ENCODE data around the gene OXSR1.

The OXSR1 gene

DNA sequence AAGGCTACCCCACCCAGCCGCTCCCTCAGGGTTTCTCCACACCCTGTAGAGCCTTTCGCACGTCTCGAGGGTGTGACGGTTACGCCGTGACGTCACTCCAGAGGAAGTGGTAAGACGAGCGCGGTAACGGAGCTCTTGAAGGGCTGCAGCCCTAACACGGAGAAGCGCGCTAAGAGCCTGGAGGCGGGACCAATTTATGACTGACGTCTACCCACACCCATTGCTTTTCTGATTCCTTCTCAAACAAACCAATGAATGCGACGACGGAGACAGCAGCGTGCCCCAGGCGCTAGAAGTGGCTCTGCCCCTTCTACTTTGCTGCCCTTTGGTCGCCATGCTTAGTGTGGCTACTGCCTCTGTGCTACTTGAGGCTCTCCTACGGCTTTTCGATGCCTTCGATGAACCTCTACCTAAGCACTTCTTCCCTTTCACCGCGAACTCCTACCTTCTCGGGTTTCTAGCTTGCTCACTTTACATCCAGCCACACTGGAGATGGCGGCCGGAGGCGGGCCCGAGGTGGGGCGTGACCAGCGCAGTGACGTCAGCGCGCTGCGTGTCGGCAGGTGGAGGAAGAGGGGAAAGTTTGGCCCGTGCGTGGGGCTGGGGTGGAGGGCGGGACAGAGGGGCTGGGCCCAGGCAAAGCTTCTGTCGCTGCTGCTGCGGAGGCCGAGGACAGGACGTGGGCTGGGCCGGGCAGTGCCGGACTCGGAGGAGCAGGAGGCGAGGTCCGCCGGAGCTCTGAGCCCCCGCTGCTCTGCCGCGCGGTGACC, at the start of gene OXSR1:
Gene OXSR1 (plus strand): TSS at position 586 of the 770 bp plus-strand sequence. CDS start 340 bp downstream, outside the sequence.
- peak; percentile 100 for DNase-seq (ENCODE audit: low read depth)

DNA sequence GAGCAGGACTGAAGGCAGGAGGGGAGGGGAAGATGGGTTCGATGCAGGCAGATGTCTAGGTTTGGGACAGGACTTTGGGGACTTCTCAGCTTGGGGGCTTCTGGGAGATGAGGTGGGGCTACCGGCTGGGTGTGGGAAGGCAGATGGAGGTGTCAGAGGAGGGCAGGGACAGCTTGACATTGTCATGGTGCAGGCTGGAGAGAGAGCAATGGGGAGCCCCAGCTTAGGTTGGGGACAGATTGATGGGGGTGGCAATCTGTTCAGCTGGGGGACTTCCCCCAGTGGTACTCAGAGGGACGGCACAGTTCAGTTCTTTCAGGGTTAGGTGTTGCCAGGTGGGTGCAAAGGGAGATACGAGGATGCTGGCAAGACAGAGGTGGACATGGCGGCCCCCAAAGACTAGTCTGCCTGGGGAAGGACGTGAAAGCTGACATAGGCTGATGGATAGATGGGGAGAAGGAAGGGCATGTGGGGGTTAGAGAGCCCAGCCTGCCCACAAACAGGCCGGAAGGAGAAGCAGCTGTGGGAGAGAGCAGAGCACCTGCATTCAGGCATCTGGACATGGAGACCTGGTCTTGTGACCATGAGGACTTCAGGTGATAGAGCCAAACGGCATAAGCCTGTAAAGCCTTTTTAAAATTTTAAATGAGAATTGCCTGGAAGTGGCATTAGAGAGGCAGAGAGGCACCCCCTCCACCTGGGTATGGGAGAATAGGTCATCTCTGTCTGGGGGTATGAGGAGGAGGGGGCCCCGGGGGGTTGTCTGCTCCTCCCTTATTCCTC, 49.5 kb upstream of the OXSR1 start:
- no peak for DNase-seq (ENCODE audit: low read depth)

- no peak for DNase-seq (ENCODE audit: low read depth)
These were observed 48.7 kb upstream of the OXSR1 start for GRCh38 chr3:38116471-38117162.

DNA sequence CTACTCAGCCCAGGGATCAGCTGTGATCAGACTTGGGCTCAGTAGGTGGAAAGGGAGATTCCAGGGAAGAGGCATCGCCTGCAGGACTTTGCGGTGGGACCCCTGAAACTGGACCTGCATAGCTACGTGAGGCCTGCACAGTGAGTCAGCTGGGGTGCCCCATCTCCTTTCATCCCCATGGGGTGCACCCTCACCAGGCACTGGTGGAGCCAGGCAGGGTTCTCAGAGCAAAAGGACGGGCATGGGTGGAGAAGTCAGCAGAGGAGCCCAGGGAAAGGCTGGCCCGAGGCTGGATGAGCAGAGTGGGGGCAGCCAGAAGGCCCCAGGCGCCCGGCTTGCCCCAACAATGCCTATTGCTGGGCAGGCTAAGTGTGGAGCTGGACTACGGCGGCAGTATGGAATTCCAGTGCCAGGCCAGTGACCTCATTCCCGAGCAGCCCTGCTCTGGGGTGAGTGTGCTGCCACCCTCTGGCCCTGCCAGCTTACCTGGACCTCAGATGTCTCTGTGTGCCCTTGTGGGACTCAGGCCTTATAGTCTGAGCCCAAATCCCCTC, 48.1 kb upstream of the OXSR1 start:
- DNase-seq (ENCODE audit: low read depth), result no peak

DNA sequence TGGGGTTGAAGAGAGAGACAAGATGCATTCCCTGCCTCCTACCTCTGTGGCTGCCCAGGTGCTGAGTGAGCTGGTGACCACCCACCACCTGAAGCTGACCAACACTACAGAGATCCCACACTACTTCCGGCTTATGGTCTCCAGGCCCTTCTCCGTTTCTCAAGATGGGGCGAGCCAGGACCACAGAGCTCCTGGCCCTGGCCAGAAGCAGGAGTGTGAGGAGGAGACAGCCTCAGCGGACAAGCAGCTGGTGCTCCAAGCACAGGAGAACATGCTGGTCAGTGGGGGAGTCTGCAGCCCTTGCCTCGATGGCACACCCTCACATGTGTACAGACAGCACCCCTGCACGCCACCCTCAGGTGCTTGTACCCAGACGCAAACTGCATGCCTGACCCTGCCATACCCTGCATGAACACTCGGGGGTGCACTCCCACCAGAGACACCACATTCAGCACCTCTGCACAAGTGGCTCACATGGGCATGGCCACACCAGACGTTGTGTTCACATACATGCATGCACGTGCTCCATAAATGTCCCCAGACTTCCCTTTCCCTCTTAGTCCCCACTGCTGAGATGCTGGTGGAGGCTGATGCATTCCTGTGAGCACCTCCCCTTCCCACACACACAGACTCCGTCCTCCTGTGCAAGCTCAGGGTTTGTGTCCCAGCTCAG, 47.5 kb upstream of the OXSR1 start:
- DNase-seq (ENCODE audit: low read depth), result peak; percentile 57

GRCh38 chr3:38118421-38119247, 46.7 kb upstream of the OXSR1 start:
- DNase-seq (ENCODE audit: low read depth), result no peak

- no peak for DNase-seq (ENCODE audit: low read depth)
These were observed 46.1 kb upstream of the OXSR1 start for GRCh38 chr3:38119248-38119544.

DNA sequence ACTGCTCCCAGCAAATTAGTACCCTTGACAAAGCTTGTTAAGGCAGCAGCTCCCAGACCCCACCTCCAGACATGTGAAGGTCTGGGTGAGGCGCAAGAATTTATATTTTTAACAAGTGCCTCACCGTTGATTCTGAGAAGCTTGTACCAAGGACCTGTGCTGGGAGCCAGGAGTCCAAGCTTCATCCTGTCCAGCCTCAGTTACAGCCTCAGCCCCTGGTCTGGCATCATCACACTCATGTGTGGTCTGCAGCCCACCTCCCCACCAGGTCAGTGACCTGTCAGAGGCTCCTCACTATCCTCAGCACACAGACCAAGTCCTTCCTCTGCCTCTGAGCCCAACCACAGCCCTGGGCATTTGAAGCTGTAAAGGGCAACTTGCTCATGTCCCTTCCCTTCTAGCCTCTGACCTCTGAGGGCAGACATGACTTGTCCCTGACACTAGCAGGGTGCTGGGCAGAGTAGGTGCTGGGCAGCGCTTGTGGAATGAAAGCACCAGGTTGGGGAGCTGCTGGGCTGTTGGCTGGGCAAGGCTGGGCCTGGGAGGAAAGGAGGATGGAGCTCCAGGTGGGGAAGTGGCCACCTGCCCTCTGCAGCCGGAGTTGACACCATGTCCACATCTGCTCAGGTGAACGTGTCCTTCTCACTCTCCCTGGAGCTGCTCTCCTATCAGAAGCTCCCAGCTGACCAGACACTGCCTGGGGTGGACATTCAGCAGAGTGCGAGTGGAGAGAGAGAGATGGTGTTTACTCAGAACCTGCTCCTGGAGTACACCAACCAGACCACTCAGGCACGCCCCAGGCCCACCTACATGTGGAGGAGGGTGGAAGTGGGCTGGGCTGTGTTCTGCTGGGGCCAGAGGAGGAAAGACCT, 45.3 kb upstream of the OXSR1 start:
- DNase-seq (ENCODE audit: low read depth), result no peak

DNA sequence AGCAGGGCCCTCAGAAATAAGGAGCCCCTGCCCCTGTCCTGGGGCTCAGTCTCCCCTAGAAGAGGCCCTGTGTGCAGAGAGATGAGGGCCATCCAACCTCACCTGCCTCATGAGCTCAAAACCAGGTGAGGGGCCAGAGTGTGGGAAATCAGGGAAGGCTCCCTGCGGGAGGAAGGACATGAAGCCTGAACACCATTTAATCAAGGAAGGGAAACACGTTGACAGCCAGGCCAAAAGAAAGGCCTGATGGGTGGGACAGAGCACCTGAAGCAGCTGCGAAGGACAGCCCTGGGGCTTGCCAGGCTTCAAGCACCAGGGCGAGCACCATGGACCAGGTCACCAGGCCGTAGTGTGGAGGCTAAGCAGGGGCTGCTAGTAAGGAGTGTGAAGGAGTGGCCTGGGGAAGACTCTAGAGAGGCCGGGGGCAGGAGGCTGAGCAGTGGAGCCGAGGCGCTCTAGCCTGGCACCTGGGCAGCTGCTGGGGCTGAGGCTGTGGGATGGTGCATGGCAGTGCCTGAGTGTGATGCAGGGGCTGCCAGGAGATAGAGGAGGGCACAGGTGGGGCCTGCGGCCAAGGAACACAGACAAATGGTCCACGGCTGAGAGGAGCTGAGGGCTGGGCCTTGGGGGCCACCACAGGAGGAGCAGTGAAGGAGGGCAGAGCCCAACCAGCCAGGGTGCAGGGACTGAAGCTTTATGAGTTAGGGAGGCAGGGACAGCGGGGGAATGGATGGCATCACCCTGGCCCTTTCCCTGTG, 44.5 kb upstream of the OXSR1 start:
- DNase-seq (ENCODE audit: low read depth), result no peak

DNA sequence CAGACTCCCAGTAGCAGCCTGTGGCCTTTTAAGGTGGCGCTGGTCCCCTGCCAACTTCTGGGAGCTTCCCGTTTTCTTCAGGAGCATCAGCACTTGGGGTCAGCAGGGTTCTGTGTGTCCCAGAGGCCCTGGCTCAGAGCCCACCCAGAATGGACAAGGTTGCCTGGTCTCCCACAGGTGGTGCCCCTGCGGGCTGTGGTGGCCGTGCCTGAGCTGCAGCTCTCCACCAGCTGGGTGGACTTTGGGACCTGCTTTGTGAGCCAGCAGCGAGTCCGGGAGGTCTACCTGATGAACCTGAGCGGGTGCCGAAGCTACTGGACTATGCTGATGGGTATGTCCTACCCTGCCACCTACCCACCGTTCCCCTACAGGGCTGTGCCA, 43.9 kb upstream of the OXSR1 start:
- DNase-seq (ENCODE audit: low read depth), result no peak

- no peak for DNase-seq (ENCODE audit: low read depth)
These were observed 43.4 kb upstream of the OXSR1 start for GRCh38 chr3:38121832-38122461.

DNA sequence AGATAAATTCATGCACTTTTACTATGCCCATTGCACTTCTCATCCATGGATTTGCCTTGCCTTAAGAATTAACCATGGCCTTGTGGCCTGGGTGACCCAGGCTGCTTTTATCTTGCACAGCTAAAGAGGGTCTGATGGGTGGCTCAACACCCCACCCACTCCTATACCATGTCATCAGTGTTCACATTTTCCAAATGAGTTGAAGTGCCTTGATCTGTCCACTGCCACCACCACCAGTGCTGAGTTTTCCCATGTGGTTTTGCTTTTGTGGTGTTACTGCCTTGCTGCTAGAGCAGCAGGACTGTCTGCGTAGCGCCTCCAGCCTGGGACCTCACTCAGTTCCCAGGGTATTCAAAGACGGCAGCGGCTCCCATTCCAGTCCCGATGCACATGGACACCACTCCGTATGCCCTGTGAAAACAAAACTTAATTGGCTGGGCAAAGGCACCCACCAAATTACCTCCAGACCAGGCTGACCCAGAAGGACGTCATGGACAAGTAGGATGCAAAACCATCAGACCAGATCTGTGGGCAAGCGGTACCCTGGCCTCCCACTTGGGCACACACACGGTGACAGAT, 42.5 kb upstream of the OXSR1 start:
- no peak for DNase-seq (ENCODE audit: low read depth)

DNA sequence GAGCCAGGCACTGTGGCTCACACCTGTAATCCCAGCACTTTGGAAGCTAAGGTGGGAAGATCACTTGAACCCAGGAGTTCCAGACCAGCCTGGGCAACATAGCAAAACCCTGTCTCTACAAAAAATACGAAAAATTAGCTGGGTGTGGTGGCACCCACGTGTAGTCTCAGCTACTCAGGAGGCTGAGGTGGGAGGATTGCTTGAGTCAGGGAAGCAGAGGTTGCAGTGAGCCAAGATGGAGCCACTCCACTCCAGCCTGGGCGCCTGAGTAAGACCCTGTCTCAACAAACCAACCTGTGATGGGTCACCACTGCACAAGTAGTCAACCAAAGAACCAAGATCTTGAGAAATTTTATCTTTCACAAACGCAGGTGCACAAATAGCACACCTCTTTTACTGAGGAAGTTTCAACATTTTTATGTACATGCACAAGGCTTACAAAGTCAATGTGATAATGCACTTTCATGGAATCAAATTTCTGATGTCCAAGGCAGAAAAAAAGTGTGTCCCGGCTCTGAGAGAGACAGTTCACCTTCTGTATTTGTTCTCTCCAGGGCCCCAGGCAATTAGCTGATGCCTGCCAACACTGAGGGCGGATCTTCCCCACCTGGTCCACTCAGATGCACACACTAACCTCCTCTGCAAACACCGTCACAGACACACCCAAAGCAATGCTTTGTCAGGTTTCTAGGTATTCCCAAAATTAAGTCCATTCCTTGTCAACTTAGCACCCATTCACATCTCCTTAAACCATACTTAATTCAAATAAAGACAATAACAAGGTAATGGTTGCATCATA, 40.8 kb upstream of the OXSR1 start:
- DNase-seq (ENCODE audit: low read depth), result no peak

- DNase-seq (ENCODE audit: low read depth), result no peak
These were observed 39.8 kb upstream of the OXSR1 start for GRCh38 chr3:38125305-38126120.

- no peak for DNase-seq (ENCODE audit: low read depth)
These were observed 39.0 kb upstream of the OXSR1 start for GRCh38 chr3:38126121-38126892.
